CD1c-positive myeloid dendritic cell (primary cell): Measurements from ENCODE around the gene SEPSECS.
A peak's percentile ranks its signal among the peaks of the same experiment; 100 is the strongest.

ENCODE experiments used
- DNase-seq: peaks from one replicate; pipeline ENCODE4 v3.0.0-alpha.2; 2016; ENCODE audit errors: extremely low spot score

The SEPSECS gene

DNA sequence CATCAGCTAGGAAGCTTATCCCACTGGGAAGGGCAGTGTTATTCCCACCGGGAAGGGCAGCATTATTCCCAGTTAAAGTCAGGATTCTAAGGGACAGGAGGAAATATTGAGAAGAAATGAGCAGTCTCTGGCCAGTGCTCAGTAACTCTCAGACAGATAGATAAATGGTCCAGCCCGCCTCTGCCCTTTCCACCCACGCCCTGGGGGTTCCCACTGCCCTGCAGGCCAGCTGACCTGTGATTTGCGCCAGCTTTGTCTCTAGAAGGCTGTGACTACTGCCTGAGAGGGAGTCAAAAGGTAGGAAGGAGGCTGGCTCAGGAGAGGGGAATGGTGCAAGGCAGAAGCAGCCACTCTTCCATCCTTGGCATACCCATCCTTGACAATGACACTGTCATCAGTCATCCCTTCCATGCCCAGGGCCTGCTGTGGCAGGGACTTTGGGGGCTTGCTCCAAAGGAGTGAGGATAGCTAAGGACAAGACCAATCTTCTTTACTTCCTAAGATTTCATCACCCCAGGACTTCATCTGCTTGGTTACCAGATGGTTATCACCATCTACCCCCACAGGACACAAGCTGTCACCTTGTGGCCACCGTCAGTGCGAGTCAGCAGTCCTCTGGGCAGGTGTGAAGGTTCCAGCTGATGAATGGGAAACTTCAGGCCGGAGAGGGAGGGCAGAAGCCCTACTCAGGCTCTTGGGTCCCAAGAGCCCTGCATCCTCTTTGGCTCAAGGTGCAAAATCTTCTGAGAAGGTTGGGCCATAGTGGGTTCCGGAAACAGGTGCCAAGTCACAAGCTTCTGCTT lies 49.5 kb downstream of the SEPSECS start:
- DNase-seq = no peak

DNA sequence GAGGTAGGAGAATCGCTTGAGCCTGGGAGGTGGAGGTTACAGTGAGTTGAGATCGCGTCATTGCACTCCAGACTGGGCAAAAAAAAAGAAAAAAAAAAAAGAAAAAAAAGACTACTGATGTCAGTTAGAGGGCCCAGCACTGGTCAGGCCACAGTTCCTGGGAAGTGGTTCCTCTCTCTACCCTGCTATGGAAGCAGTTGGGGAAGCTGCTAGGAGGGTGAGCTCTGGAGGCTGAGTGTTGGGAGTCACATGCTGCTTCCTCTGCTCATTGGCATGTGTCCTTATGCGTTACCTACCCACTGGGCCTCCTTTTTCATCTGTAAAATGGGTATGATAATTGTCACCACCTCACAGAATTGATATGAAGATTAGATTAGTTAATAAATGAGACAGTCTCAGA lies 50.7 kb downstream of the SEPSECS start:
- DNase-seq = no peak

DNA sequence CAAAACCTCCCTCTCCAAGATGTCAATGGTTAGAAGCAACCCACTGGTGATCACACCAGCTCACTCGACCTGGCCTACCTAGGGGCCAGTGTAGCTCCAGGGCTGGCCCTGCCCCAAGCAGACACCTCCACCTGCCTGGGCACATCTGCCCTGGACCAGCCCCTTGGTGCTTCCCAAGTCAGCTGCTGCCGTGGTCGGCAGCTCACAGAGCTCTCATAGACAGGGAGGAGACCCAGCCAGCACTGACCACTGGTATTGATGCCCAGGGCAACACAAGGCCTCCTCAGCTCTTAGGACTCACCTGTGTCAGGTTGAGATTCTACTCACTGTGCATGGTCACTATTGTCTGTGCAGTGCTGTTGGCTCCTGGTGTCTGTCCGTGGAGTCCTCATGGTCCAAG lies 51.7 kb downstream of the SEPSECS start:
- no peak for DNase-seq

DNA sequence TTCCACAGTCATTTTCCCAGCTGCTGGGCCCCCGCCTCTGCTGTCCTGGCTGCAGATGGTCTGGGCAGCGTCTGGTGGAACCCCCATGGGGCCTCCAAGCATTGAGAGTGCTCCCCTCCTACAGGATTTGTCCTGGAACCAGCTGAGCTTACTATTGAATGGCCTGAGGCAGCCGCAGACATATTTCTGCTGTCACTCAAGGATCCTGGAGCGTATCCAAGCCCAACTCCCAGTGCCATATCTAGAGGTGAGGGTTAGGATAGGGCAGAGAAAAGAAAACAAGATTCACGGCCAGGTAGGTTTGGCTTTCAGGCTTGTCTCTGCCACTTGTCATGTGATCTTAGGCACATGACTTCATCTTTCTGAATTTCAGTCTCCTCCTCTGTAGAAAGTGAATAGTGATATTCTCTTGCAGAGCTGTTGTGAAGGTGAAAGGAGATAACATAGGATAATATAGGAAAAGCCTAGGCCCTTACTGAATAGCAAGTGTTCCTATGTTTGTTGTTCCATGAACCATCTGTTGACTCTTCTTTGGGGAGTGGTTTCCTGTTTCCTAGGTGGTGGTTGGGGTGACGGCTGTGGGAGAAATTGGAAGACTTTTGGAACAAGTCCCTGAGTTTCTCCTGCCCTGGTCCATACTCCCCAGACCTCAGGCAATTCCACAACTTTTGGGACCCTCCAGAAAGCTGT lies 52.3 kb downstream of the SEPSECS start:
- no peak for DNase-seq

DNA sequence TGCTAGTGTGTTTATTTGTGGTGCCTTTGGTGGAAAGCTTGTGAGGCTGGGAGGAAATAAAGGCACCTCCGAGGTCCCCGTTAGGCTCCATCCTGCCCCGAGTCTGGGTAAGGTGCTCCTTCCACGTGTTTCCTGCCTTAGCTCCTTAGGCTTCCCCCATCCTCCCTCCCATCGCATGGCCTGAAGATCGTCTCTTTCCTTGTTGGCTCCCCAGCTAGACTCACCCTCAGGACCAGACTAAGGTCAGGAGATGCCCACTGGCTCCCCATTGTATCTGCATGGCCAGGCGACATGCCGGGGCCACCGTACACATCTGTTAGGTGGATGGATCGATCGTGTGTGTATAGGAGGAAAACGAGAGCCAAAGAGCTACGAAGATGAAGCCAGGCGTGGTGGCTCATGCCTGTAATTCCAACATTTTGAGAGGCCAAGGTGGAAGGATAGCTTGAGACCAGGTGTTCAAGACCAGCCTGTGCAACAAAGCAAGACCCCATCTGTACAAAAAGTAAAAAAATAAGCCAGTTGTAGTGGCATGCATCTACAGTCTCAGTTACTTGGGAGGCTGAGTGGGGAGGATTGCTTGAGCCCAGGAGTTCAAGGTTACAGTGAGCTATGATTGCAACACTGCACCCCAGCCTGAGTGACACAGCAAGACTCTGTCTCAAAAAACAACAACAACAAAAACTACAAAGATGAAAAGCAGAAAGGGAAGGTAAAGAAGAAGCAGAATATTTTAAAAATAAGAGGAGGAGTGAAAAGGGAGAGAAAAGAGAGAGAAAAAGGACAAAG lies 53.7 kb downstream of the SEPSECS start:
- DNase-seq = no peak

DNA sequence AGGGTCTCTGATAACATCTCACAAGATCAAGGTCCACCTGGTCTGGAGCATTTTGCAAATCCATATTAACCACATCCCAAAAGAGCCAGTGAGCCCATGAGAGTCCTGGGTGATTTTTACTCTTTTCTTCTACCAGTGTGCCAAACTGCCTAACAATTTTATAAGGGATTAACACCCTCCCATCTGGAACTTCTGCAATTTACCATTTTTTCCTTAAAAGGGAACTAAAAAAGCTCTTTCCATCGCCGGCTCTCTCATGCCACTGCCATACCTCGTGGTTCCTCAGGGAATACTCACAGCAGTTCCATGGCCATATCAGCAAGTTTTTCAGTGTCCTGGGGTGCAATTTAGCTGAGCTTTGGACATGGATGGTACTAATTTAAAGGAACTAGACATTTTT lies 55.7 kb downstream of the SEPSECS start:
- DNase-seq = peak; percentile 2

DNA sequence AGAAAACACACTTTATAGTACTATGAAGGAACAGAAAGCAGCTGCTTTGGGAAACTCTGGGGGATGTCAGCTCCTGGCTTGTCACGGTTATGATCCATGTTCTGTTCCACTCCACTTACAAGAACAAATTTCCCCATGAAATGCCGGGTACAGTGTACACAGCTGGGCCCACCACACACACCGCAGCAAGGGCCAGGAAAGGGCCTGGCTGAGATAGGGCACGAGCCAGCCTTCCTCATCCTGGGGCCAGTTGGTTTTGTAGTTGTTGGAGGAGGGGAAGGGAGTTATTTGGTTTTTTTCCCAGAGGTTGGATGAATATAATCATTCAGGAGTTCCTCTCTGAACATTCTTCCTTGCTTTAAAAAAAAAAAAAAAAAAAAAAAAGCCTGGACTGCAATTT lies 56.8 kb downstream of the SEPSECS start:
- no peak for DNase-seq

DNA sequence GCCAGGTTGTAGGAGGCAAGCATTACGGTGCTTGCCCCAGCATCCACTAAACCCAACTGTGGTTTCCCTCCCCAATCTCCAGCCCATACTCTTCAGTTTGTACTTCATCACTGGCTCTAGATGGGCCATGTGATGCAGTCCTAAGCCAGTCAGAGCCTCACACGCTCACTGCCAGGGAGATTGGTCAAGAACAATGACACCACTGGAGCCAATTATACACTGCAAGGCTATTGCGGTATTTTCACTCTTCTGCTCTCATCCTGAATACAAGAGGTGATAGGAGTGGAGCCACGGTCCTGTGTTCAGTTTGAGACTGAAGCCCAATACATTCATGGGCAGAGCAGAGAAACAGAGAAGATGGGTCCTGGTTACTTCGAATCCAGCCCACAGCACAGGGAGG lies 58.4 kb downstream of the SEPSECS start:
- no peak for DNase-seq

DNA sequence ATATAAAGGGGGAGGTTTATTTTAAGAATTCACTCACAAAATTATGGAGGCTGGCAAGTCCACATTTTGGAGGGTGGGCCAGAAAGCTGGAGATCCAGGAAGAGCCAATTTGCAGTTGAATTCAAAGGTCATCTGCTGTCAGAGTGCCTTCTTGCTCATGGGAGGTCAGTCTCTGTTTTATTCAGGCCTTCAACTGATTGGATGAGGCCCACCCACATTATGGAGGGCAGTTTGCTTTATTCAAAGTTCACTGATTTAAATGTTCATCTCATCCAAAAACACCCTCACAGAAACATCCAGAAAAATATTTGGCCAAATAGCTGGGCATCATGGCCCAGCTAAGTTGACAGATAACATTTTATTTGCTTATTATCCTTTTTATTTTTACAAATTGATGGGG lies 59.5 kb downstream of the SEPSECS start:
- no peak for DNase-seq

DNA sequence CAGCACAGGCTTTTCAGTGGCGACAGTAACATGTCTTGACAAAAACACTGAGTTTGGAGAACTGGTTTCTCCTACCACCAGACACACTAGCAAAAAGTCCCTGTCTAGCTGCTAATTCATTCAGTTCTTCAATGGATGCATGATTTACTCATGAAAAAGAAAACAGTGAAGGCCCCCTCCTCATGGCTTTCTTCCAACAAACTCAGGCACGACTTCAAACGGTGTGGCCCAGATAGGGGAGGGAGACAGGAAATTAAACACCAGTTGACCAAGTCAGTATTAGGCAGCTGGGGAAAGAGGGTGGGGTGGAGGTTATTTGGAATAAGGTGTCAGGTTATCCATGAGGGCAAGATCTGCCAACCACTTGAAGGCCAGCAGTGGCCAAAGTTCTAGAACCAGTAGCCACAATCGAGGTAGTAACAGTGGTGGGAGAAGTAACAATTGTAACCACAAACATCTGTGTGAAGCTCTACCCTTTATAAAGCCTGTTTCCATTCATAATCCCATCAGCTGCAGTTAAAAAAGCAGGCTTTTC lies 60.2 kb downstream of the SEPSECS start:
- DNase-seq = no peak

DNA sequence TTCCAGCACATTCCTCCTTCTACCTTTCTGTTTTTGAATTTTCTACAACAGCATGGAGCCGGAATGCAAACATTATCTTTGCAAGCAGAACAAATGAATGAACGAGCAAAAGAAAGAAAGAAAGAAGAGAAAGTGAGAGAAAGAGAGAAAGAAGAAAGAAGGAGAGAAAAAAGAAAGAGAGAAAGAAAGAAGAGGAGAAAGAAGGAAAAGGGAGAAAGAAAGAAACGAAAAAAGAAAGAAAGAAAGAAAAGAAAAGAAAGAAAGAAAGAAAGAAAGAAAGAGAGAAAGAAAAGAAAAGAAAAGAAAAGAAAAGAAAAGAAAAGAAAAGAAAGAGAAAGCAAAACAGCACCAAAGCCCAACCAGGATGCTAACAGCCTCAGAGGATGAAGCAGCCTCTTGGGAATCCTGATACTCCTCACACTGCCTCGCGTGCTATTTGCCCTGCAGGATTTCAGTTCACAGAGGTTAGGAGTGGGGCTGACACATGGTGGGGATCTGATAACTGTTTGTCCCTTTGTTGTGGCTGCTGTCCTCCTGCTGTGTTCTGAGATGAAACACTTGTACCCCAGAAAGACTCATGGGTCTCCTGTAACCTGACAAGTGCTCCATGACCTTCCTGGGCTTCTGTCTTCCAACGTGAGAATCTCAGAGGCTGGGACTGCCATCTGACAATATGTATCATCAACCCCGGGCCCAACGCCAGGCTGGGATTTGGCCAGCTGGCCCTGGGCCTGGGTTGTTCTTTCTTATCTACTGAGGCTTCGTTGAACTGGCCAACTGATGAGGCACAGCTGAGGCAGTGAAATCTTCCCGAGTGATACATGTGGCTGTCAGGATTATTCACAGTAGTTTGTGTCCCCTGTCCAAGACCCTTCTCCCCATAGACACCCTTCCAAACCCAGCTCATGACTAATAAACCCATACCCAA lies 61.0 kb downstream of the SEPSECS start:
- no peak for DNase-seq

DNA sequence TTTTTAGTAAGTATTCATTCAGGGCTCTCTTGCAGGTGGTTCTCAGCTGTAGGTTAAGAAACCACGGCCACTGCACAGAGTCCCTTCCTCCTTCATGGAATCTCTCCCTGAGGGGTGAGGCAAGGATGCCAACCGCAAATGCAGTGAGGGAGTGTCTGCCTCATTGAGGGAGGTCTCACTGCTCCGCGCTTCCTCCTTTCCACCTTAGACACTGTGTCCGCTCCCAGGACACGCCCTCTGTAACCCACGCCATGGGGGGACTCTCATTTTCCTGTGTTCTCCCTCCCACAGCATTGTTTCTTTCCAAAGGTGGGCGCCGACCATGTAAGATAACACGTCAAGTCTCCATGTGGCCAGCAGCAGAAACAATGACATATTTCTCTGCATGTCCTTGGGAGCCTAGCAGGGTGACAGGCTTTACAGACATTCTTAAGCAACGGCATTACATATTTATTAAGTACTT lies 63.2 kb downstream of the SEPSECS start:
- DNase-seq = no peak

DNA sequence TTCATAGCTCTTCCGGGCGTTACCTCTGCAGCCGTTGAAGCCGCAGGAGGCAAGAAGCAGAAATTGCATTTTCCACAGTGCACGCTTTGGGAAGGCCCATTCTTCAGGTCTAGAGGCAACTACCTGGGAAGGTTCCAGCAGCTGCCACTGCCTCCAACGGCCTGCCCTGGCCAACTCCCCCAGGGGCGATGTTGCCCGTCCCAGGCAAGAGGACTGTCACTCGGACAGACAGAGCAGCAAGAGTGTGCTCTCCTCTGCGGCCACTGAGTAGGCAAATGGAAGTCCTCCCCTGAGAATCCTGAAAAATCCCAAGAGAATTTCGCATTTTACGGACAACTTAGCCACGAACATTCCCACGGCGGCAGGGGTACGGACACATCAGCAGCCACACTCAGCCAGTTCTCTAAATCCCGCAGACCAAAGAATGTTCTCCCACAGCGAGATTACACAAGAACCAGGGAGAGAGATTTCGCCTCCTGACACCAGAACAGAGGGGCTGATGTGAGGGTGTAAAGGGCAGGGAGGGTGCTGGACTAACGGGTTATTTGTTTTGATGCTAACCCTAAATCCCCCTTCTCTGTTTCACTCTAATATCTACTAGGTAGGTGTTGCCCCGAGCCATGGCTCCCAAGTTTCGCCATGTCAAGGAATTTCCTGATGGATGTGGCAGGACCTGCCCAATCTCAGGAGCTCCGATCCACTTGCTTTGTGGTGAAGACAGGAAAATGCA lies 63.8 kb downstream of the SEPSECS start:
- DNase-seq = no peak

DNA sequence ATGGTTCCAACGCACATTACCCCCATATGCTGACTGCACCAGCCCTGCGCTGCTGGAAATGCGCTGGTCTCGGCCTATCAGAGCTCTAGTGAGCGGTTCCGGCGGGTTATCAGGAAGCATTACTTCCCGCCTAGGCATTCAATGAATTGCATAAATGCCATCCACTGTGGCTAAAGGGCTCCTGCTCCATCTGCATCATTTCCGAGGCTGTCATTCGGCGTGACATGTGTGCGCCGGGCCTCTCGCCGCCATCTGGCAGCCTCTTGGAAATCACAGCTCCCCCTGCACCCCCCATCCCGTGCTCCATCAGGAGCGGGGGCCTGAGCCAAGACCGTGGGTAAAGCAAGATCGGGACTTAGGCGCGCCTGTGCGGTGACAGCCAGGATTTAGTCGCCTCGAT lies 64.4 kb downstream of the SEPSECS start:
- DNase-seq = no peak

DNA sequence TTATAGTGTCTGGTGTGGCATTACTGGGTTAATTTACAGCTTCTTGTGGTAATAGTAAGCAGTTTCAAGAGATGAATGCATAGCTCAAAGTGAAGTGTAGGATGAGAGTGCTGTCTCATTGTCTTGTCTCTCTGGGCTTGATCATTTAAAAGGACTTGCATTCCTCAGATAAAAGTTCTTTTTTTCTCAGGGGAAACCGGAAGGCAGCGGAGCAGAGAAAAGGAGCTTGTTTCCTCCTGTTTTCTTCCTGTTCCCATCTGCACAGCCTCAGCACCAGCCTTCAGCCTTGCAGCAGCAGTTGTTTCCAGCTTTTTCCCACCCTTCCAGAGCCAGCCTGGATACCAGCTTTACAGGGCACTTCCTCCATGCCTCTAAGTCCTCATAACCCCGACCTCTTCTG lies 68.1 kb downstream of the SEPSECS start:
- DNase-seq = no peak

DNA sequence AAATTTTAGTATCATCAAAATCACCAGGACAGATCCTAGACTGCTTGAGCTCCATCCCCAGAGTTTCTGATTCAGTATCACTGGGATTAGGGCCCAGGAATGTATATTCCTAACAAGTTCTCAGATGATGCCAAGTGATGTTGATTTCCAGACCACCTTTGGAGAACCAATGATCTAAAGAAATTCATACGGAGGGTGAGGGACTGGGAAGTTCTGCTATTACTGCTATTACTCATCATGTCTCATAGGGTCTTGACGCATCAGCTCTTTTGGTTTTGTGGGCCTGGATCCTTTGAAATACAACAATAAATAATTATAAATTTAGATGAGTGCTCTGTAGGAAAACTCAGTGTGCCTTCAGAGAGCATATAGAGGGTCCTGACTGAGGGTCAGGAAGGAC lies 69.7 kb downstream of the SEPSECS start:
- no peak for DNase-seq

DNA sequence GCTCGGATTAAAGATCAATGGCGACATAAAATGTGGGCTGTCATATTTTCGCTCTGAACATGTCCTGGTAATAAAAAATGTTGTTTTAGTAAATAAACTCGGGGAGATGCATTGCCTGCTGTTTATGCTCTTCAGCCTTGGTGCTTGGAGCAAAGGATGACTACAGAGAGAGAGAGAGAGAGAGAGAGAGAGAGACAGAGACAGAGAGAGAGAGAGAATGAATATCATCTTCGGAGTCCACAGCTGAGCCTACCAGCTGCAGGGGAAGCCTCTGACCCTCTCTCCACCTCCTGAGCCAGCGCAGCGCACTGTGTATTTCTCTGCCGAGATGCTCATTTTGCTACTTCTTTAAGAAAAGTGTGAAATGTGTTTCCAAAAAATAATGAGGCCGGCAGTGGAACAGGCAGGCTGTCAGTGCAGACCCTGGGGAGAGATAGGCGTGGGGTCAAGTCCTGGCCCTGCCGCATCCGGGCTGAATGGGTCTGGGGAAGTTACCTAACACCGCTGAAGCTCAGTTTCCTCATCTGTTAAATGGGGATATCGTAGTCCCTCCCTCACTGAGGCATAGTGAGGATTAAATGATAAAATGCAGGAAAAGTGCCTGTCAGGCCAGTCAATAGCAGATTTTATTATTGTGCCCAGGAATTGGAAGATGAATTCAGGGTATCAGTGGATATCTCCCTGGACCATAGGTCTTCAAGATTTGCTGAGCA lies 71.0 kb downstream of the SEPSECS start:
- DNase-seq = no peak

DNA sequence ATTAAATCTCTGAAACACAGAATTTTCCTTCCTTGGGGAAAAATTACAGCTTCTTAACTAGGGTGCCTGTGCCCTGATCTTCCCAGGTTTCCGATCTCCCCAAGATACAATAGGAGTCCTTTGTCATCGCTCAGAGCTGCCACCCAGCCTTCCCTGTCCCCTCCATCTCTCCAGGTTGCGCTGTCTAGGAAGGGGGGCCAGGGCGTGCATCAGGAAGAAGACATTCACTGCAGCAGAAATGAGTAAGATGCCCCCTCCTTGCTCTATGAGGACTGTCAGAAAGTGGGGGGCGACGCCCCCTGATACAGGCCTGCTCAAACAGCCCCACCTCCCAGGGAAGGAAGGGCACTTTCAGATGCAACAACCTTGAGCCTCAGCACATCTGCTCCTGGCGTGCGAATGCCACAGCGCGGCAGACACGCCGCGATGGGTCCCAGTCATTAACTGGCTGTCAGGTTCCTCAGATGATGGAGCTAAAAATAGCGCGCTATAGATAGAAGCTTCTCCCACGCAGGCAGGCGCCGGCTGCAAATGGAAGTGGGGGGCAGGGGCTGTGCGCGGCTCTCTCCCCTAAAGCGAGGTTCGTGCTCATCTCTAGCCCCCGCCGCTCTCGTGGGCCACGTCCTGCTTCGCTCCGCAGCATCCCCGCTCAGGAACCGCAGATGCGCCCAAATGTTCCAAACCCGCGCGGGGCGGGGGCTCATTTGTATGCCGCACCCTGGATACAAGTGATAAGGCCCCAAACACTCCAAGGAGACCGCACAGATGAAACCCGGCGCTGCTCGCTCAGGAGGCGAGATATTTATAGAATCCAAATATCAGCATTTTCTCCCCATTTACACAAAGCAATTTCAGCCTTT lies 71.9 kb downstream of the SEPSECS start:
- DNase-seq = peak; percentile 44

DNA sequence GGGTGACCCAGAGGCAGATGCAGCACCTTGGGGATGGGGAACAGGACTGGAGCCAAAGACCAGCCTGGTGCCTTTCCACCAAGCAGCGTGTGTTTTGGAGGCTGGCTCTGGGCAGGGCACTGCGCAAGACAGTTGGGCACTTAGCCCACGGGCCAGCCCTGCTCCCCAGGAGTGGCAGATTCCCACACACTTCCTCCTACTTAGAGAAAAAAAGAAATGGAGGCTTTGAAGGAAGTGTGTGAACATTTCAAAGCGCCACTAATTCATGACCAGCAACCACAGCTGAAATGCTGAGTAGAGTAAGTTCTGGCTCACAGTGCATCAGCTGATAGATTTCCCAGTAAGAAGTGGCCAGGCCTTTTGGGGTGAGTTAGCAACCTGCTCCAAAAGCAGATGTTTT lies 74.6 kb downstream of the SEPSECS start:
- peak; percentile 37 for DNase-seq
